Smooth muscle cell (in vitro differentiated cells): ENCODE measurements around the gene HAUS8. TPM values are rescaled to one million over a fixed set of nuclear protein-coding genes. Genes with fewer than 3 reads are reported as not detected.
A peak's percentile ranks its signal among the peaks of the same experiment; 100 is the strongest.
"Not testable (repeated sequence)": the region's sequence is repeated elsewhere in the genome, so short reads cannot be mapped to it uniquely, and the experiment has no call there.

Experiments used
- DNase-seq: peaks from one replicate; lab custom pipeline; 2025; ENCODE audit not compliant: unreplicated experiment; lab: John Stamatoyannopoulos, UW
- H2AFZ ChIP-seq: fragments of 200-600 bp; sonication (generic); 2 replicates; pipeline ENCODE4 v1.6.0; 2016; ENCODE audit warnings: antibody characterized with exemption, low read depth, mild to moderate bottlenecking
- H3F3A ChIP-seq: fragments of 200-600 bp; sonication (generic); 2 replicates; pipeline ENCODE4 v1.6.0; 2017; ENCODE audit warnings: antibody characterized with exemption, low read depth
- H3K27ac ChIP-seq: fragments of 200-600 bp; sonication (generic); 2 replicates; pipeline ENCODE4 v1.5.1; 2016; ENCODE audit warnings: low read depth, mild to moderate bottlenecking
- H3K27me3 ChIP-seq: fragments of 200-600 bp; sonication (generic); 2 replicates; pipeline ENCODE4 v1.6.1; 2016; ENCODE audit warnings: low read depth, mild to moderate bottlenecking
- H3K36me3 ChIP-seq: fragments of 200-600 bp; sonication (generic); 2 replicates; pipeline ENCODE4 v1.5.1; 2016; ENCODE audit warnings: low read depth
- H3K4me1 ChIP-seq: fragments of 200-600 bp; sonication (generic); 2 replicates; pipeline ENCODE4 v1.5.1; 2016; ENCODE audit warnings: low read depth
- H3K4me2 ChIP-seq: fragments of 200-600 bp; sonication (generic); 2 replicates; pipeline ENCODE4 v1.6.0; 2016; ENCODE audit warnings: mild to moderate bottlenecking
- H3K4me3 ChIP-seq: fragments of 200-600 bp; sonication (generic); 2 replicates; pipeline ENCODE4 v1.5.1; 2016; ENCODE audit warnings: mild to moderate bottlenecking
- H3K79me2 ChIP-seq: fragments of 200-600 bp; sonication (generic); 2 replicates; pipeline ENCODE4 v1.6.0; 2016; ENCODE audit warnings: low read depth, mild to moderate bottlenecking
- H3K9ac ChIP-seq: fragments of 200-600 bp; sonication (generic); 2 replicates; pipeline ENCODE4 v1.6.0; 2016; ENCODE audit warnings: low read depth
- H3K9me3 ChIP-seq: fragments of 200-600 bp; sonication (generic); replicated peaks from 2 replicates; pipeline ENCODE4 v1.5.1; 2016; ENCODE audit warnings: low read depth
- H4K20me1 ChIP-seq: fragments of 200-600 bp; sonication (generic); 2 replicates; pipeline ENCODE4 v1.6.0; 2016; ENCODE audit warnings: low read depth
- WGBS: methylation state at CpG from one replicate; pipeline ENCODE4 v1.1.7; 2016; ENCODE audit warnings: low lambda C conversion rate; 5-methylcytosine and 5-hydroxymethylcytosine counted together
- polyA plus RNA-seq: library from polyadenylated mRNA; unstranded; fragments of >200 nt; fragmentation: Nextera tagmentation; extraction: Ambion mirVana; gene quantifications from 2 replicates; pipeline ENCODE4 v1.2.1, GENCODE V29; 2016
- total RNA-seq: library from RNA; depleted of rRNA; stranded (reverse); fragments of >200 nt; gene quantifications from 2 replicates; pipeline ENCODE4 v1.2.3, GENCODE V29; 2014
- TF ChIP-seq, protein P1 (sequence below): fragments of 200-600 bp; sonication (generic); IDR thresholded peaks from 2 replicates; pipeline ENCODE4 v1.5.1; 2017; ENCODE audit warnings: borderline replicate concordance, mild to moderate bottlenecking, antibody characterized with exemption; ENCODE audit not compliant: insufficient read depth, poor library complexity, severe bottlenecking

Gene HAUS8
- total and polyA plus RNA-seq, 2 experiments from 2014 or later = 6.3 to 7.4 TPM

DNA sequence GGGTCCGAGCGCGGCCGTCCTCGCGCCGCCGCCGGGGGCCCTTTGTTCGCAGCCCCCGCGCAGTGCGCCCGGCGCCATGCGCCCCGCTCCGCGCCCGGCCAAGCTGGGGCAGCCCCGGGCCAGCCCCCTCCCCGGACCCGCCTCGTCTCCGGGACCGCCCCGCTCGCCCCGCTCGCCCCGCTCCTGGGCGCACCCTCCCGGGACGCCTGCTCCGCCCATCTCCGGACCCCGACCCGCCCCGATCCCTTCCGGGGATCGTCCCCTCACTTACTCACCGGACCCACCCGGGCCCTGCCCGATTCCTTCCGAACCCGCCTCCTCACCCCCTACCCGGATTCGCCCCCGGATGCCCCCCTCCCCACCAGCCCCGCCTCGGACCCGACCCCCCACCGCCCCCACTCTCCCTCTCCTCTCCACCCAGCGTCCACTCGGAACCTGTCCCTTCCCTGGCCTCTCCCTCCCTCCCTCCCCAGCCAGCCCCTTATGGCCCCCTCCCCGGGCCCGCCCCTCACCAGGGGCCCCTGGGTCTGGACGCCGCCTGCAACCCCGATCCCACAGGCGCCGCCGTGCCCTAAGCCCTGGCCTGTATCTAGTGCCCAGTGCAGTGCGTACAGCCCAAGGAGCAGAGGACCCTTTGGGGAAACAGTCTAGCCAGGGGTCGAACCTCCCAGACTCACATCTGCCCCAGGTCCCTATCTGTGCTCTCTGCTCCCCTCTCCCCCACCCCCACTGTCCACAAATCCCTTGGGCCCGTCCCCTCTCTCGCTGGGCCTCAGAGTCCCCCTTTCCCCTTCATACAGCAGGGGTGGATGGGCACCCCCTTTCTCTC, 48.3 kb downstream of the HAUS8 start, which contains the start of gene CPAMD8:
Gene CPAMD8 (minus strand): TSS at position 105 of the 829 bp plus-strand sequence. CDS start 168 bp downstream, outside the sequence.
- Histone ChIP-seq H3K27ac (no peak within 1 kb of the TSS), H3K4me3 (peak within 1 kb of the TSS; percentile 52), H3K9ac (no peak within 1 kb of the TSS), H2AFZ (no peak within 1 kb of the TSS), H3K4me2 (peak within 1 kb of the TSS; percentile 86), H4K20me1 (no peaks in the 10 kb centered on the region), H3K36me3 (no peaks in the 10 kb centered on the region), H3K79me2 (no peaks in the 10 kb centered on the region), H3F3A (no peaks in the 10 kb centered on the region), H3K4me1 (peaks cover 9% of the 10 kb centered on the region), H3K27me3 (peaks cover 34% of the 10 kb centered on the region), H3K9me3 (no peaks in the 10 kb centered on the region)
- DNase-seq = no peak
- TF ChIP-seq, protein P1, sequence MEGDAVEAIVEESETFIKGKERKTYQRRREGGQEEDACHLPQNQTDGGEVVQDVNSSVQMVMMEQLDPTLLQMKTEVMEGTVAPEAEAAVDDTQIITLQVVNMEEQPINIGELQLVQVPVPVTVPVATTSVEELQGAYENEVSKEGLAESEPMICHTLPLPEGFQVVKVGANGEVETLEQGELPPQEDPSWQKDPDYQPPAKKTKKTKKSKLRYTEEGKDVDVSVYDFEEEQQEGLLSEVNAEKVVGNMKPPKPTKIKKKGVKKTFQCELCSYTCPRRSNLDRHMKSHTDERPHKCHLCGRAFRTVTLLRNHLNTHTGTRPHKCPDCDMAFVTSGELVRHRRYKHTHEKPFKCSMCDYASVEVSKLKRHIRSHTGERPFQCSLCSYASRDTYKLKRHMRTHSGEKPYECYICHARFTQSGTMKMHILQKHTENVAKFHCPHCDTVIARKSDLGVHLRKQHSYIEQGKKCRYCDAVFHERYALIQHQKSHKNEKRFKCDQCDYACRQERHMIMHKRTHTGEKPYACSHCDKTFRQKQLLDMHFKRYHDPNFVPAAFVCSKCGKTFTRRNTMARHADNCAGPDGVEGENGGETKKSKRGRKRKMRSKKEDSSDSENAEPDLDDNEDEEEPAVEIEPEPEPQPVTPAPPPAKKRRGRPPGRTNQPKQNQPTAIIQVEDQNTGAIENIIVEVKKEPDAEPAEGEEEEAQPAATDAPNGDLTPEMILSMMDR = no peak
- WGBS = 40% methylated on average over 1 of the region's 67 CpGs

DNA sequence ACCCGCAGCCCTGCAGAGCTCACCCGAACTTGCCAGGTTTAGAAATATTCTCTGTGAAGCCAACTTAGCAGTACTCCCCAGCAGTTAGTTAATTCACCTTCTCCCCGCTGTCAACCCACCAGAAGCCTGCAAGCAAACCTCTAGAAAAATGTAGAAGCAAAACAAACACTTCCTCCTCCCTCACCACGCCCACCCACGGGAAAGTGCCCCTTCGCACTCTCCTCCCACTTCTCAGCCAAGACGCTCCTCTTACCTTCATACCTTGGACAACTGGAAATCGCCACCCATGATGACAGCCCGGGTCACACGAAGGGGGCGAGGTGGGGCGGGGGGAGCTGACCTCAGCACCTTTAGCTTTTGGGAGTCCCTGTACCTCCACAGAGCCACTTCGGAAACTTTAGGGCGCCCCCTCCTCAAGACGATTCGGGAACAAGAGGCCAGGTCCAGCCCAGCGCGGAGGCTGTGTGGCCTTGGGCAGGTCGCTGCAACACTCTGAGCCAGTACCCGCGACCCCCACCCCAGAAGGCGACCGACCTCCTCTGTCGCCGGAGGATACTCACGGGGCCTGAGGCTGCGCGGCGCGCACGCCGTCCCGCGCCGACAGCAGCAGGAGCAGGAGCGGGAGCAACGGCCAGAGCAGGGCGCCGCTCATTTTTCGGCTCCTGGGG, 49.1 kb downstream of the HAUS8 start:
- Histone ChIP-seq H3K27me3 (peaks cover 34% of the 10 kb centered on the region), H3K27ac (no peak overlapping the region), H3K4me1 (peaks cover 9% of the 10 kb centered on the region), H3K9me3 (no peaks in the 10 kb centered on the region), H3K9ac (no peak overlapping the region), H3K36me3 (no peaks in the 10 kb centered on the region), H3K4me2 (peak overlapping the region; percentile 86), H3K79me2 (no peaks in the 10 kb centered on the region), H2AFZ (no peak overlapping the region), H3K4me3 (peak overlapping the region; percentile 52), H3F3A (no peaks in the 10 kb centered on the region), H4K20me1 (no peaks in the 10 kb centered on the region)
- TF ChIP-seq, protein P1 = no peak
- DNase-seq = no peak
- 5% methylated on average over 30 of the region's 40 CpGs for WGBS

DNA sequence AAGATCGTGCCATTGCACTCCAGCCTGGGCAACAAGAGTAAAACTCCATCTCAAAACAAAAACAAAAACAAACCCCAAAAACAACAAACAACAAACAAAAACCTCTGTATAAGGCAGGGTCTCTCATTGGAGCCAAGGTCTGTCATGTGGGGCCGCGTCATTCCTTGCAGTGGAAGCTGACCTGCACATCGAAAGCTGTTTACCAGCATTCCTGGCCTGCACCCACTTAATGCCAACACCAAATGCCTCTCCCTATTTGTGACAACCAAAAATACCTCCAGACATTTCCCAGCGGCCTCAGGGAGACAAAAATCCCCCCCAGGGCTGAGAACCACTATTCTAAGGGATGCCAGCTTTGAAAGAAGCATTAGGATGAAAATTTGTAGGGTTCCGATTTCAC, 49.9 kb downstream of the HAUS8 start:
- no peak overlapping the region for H3K27ac ChIP-seq
- WGBS = 88% methylated on average over 6 of the region's 6 CpGs
- H3K4me3 ChIP-seq = peak overlapping the region; percentile 52
- H3F3A ChIP-seq = no peaks in the 10 kb centered on the region
- no peaks in the 10 kb centered on the region for H4K20me1 ChIP-seq
- DNase-seq = no peak
- peaks cover 34% of the 10 kb centered on the region for H3K27me3 ChIP-seq
- H3K9ac ChIP-seq = no peak overlapping the region
- no peak overlapping the region for H2AFZ ChIP-seq
- no peaks in the 10 kb centered on the region for H3K79me2 ChIP-seq
- H3K4me1 ChIP-seq = peaks cover 9% of the 10 kb centered on the region
- TF ChIP-seq, protein P1 = no peak
- no peak overlapping the region for H3K4me2 ChIP-seq
- no peaks in the 10 kb centered on the region for H3K9me3 ChIP-seq
- no peaks in the 10 kb centered on the region for H3K36me3 ChIP-seq

DNA sequence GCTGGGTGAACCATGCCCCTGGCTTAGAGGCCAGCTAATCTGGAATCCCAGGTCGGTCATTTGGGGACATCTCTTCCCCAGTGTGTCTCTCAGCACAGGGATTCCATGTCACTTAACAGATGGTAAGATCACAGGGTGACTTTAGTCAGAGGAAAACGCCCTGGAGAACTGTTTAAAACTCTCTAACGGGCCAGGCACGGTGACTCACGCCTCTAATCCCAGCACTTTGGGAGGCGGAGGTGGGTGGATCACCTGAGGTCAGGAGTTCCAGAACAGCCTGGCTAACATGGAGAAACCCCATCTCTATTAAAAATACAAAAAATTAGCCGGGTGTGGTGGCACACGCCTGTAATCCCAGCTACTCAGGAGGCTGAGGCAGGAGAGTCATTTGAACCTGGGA, 50.3 kb downstream of the HAUS8 start:
- H4K20me1 ChIP-seq, H3K79me2 ChIP-seq, H3K4me2 ChIP-seq, H3K9ac ChIP-seq, H3K27ac ChIP-seq, H3K9me3 ChIP-seq, H3K4me1 ChIP-seq, DNase-seq, H3K4me3 ChIP-seq, H3F3A ChIP-seq, H3K36me3 ChIP-seq, H2AFZ ChIP-seq: not testable (repeated sequence)
- 59% methylated on average over 8 of the region's 8 CpGs for WGBS
- H3K27me3 ChIP-seq = peaks cover 34% of the 10 kb centered on the region
